SK-N-SH treated with all-trans-retinoic acid at 6 μM for 48 hours (cell line): Measurements from ENCODE around the gene CKM.
A peak's percentile ranks its signal among the peaks of the same experiment; 100 is the strongest.

ENCODE experiments used
- ATAC-seq: fragments of 200-7000 bp; cut with Tn5 transposase; 3 replicates; pipeline ENCODE4 v1.9.1; 2020; ENCODE audit warnings: mild to moderate bottlenecking, moderate library complexity
- ARNTL ChIP-seq: fragments of 450-650 bp; formaldehyde crosslinking; IDR thresholded peaks from 2 replicates; pipeline ENCODE4 v1.5.0; 2020; ENCODE audit warnings: low read depth, mild to moderate bottlenecking, moderate library complexity, borderline replicate concordance
- BACH2 ChIP-seq: fragments of 250-450 bp; sonication (Bioruptor Pico); IDR thresholded peaks from 2 replicates; pipeline ENCODE4 v1.9.0; 2021; ENCODE audit warnings: mild to moderate bottlenecking, borderline replicate concordance
- CSDC2 ChIP-seq: fragments of 250-450 bp; sonication (Bioruptor Pico); IDR thresholded peaks from 2 replicates; pipeline ENCODE4 v1.5.0; 2020; ENCODE audit warnings: mild to moderate bottlenecking, moderate library complexity
- ESRRG ChIP-seq: fragments of 250-450 bp; sonication (Bioruptor Pico); IDR thresholded peaks from 2 replicates; pipeline ENCODE4 v1.6.1; 2021; ENCODE audit warnings: mild to moderate bottlenecking
- GLIS3 ChIP-seq: fragments of 250-450 bp; sonication (Bioruptor Pico); IDR thresholded peaks from 2 replicates; pipeline ENCODE4 v1.5.0; 2020; ENCODE audit warnings: mild to moderate bottlenecking, moderate library complexity
- ISL1 ChIP-seq: fragments of 250-450 bp; sonication (Bioruptor Pico); IDR thresholded peaks from 2 replicates; pipeline ENCODE4 v2.1.2; 2022; ENCODE audit warnings: mild to moderate bottlenecking, moderate library complexity
- OSR1 ChIP-seq: fragments of 250-450 bp; sonication (Bioruptor Pico); IDR thresholded peaks from 2 replicates; pipeline ENCODE4 v1.8.0; 2022; ENCODE audit warnings: moderate library complexity, mild to moderate bottlenecking, inconsistent platforms
- PPARA ChIP-seq: fragments of 250-450 bp; sonication (Bioruptor Pico); IDR thresholded peaks from 2 replicates; pipeline ENCODE4 v1.5.0; 2020; ENCODE audit warnings: mild to moderate bottlenecking, borderline replicate concordance
- RARB ChIP-seq: fragments of 250-450 bp; sonication (Bioruptor Pico); IDR thresholded peaks from 2 replicates; pipeline ENCODE4 v1.8.0; 2021; ENCODE audit warnings: mild to moderate bottlenecking, moderate library complexity
- TCF4 ChIP-seq: fragments of 250-450 bp; sonication (Bioruptor Pico); IDR thresholded peaks from 2 replicates; pipeline ENCODE4 v1.8.0; 2021; ENCODE audit warnings: mild to moderate bottlenecking, moderate library complexity, borderline replicate concordance
- TOX ChIP-seq: fragments of 250-450 bp; sonication (Bioruptor Pico); IDR thresholded peaks from 2 replicates; pipeline ENCODE4 v1.8.0; 2021; ENCODE audit warnings: mild to moderate bottlenecking, moderate library complexity, borderline replicate concordance
- ZC3H10 ChIP-seq: fragments of 250-450 bp; sonication (Bioruptor Pico); IDR thresholded peaks from 2 replicates; pipeline ENCODE4 v1.5.1; 2021; ENCODE audit warnings: mild to moderate bottlenecking, moderate library complexity
- ZFP3 ChIP-seq: fragments of 250-450 bp; sonication (Bioruptor Pico); IDR thresholded peaks from 2 replicates; pipeline ENCODE4 v1.5.0; 2020; ENCODE audit warnings: mild to moderate bottlenecking, moderate library complexity
- ZFP30 ChIP-seq: fragments of 450-650 bp; formaldehyde crosslinking; IDR thresholded peaks from 2 replicates; pipeline ENCODE4 v1.5.0; 2022; ENCODE audit warnings: mild to moderate bottlenecking, moderate library complexity
- ZNF565 ChIP-seq: fragments of 450-650 bp; formaldehyde crosslinking; conservative IDR thresholded peaks from 2 replicates; pipeline ENCODE4 v1.5.0; 2020; ENCODE audit warnings: low read depth, mild to moderate bottlenecking, moderate library complexity
- ZNF70 ChIP-seq: fragments of 450-650 bp; formaldehyde crosslinking; IDR thresholded peaks from 2 replicates; pipeline ENCODE4 v1.5.0; 2020; ENCODE audit warnings: mild to moderate bottlenecking, moderate library complexity
- ZNF8 ChIP-seq: fragments of 450-650 bp; formaldehyde crosslinking; IDR thresholded peaks from 2 replicates; pipeline ENCODE4 v1.5.0; 2020; ENCODE audit warnings: mild to moderate bottlenecking, moderate library complexity
- TF ChIP-seq, protein P1 (sequence below): fragments of 250-450 bp; sonication (Bioruptor Pico); IDR thresholded peaks from 2 replicates; pipeline ENCODE4 v1.5.1; 2020; ENCODE audit warnings: low read depth, mild to moderate bottlenecking, moderate library complexity
- TF ChIP-seq, protein P2 (sequence below): fragments of 250-450 bp; sonication (Bioruptor Pico); IDR thresholded peaks from 2 replicates; pipeline ENCODE4 v1.8.0; 2020; ENCODE audit warnings: mild to moderate bottlenecking, moderate library complexity, borderline replicate concordance
- TF ChIP-seq, protein P3 (sequence below): fragments of 250-450 bp; sonication (Bioruptor Pico); IDR thresholded peaks from 2 replicates; pipeline ENCODE4 v1.5.0; 2020; ENCODE audit warnings: mild to moderate bottlenecking, moderate library complexity
- TF ChIP-seq, protein P4 (sequence below): fragments of 250-450 bp; sonication (Bioruptor Pico); IDR thresholded peaks from 2 replicates; pipeline ENCODE4 v1.5.1; 2021; ENCODE audit warnings: mild to moderate bottlenecking, moderate library complexity
- TF ChIP-seq, protein P5 (sequence below): fragments of 250-450 bp; sonication (Bioruptor Pico); IDR thresholded peaks from 2 replicates; pipeline ENCODE4 v1.8.0; 2021; ENCODE audit warnings: low read depth, mild to moderate bottlenecking, moderate library complexity, borderline replicate concordance

CKM gene

DNA sequence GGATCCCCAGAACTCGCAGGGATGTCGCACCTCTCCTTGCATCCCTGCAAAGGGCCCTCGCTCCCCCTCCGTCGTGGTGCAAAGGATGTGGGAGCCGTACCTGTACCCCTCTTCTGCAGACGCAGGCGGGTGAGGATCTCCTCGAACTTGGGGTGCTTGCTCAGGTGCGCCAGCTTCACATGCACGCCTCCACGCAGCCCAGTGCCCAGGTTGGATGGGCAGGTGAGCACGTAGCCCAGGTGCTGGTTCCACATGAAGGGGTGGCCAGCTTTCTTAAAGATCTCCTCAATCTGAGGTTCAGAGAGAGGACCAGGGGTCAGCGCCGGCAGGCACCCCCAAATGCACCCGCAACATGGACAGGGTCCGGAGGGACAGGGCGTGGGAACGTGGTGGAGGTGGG lies 15.3 kb downstream of the CKM start (continued):
- TF ChIP-seq, protein P1, sequence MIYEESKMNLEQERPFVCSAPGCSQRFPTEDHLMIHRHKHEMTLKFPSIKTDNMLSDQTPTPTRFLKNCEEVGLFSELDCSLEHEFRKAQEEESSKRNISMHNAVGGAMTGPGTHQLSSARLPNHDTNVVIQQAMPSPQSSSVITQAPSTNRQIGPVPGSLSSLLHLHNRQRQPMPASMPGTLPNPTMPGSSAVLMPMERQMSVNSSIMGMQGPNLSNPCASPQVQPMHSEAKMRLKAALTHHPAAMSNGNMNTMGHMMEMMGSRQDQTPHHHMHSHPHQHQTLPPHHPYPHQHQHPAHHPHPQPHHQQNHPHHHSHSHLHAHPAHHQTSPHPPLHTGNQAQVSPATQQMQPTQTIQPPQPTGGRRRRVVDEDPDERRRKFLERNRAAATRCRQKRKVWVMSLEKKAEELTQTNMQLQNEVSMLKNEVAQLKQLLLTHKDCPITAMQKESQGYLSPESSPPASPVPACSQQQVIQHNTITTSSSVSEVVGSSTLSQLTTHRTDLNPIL (CRISPR knock-in tag) = no peak

DNA sequence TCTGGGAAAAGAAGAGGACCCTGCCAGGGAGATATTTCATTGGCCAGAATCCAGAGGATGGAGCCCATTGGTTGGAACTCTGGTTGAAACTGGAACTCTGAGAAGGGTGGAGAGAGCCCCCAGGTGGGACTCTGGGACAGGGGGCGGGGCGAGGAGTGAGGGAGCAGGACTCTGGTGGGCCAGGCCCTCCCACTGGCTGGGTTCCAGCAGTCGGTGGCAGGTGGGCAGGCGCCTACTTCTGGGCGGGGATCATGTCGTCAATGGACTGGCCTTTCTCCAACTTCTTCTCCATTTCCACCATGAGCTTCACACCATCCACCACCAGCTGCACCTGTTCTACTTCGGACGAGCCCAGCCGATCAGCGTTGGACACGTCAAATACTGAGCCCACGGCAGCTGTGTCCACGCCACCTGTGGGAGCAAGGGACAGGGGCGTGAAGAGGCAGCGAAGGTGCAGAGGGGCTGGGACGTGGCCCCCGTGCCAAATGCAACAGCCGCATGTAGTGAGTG lies 16.1 kb downstream of the CKM start:
- TF ChIP-seq GLIS3 (CRISPR knock-in tag) (no peak), BACH2 (no peak), ISL1 (no peak), CSDC2 (CRISPR knock-in tag) (no peak), RARB (CRISPR knock-in tag) (no peak), ESRRG (CRISPR knock-in tag) (no peak), ARNTL (CRISPR knock-in tag) (no peak), PPARA (CRISPR knock-in tag) (no peak), OSR1 (CRISPR knock-in tag) (no peak), TOX (CRISPR knock-in tag) (no peak), ZNF565 (CRISPR knock-in tag) (no peak), TCF4 (CRISPR knock-in tag) (no peak), ZC3H10 (no peak)
- TF ChIP-seq, protein P2, sequence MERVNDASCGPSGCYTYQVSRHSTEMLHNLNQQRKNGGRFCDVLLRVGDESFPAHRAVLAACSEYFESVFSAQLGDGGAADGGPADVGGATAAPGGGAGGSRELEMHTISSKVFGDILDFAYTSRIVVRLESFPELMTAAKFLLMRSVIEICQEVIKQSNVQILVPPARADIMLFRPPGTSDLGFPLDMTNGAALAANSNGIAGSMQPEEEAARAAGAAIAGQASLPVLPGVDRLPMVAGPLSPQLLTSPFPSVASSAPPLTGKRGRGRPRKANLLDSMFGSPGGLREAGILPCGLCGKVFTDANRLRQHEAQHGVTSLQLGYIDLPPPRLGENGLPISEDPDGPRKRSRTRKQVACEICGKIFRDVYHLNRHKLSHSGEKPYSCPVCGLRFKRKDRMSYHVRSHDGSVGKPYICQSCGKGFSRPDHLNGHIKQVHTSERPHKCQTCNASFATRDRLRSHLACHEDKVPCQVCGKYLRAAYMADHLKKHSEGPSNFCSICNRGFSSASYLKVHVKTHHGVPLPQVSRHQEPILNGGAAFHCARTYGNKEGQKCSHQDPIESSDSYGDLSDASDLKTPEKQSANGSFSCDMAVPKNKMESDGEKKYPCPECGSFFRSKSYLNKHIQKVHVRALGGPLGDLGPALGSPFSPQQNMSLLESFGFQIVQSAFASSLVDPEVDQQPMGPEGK (CRISPR knock-in tag) = no peak
- TF ChIP-seq, protein P3, sequence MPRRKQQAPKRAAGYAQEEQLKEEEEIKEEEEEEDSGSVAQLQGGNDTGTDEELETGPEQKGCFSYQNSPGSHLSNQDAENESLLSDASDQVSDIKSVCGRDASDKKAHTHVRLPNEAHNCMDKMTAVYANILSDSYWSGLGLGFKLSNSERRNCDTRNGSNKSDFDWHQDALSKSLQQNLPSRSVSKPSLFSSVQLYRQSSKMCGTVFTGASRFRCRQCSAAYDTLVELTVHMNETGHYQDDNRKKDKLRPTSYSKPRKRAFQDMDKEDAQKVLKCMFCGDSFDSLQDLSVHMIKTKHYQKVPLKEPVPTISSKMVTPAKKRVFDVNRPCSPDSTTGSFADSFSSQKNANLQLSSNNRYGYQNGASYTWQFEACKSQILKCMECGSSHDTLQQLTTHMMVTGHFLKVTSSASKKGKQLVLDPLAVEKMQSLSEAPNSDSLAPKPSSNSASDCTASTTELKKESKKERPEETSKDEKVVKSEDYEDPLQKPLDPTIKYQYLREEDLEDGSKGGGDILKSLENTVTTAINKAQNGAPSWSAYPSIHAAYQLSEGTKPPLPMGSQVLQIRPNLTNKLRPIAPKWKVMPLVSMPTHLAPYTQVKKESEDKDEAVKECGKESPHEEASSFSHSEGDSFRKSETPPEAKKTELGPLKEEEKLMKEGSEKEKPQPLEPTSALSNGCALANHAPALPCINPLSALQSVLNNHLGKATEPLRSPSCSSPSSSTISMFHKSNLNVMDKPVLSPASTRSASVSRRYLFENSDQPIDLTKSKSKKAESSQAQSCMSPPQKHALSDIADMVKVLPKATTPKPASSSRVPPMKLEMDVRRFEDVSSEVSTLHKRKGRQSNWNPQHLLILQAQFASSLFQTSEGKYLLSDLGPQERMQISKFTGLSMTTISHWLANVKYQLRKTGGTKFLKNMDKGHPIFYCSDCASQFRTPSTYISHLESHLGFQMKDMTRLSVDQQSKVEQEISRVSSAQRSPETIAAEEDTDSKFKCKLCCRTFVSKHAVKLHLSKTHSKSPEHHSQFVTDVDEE = no peak
- TF ChIP-seq, protein P4, sequence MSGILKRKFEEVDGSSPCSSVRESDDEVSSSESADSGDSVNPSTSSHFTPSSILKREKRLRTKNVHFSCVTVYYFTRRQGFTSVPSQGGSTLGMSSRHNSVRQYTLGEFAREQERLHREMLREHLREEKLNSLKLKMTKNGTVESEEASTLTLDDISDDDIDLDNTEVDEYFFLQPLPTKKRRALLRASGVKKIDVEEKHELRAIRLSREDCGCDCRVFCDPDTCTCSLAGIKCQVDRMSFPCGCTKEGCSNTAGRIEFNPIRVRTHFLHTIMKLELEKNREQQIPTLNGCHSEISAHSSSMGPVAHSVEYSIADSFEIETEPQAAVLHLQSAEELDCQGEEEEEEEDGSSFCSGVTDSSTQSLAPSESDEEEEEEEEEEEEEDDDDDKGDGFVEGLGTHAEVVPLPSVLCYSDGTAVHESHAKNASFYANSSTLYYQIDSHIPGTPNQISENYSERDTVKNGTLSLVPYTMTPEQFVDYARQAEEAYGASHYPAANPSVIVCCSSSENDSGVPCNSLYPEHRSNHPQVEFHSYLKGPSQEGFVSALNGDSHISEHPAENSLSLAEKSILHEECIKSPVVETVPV (CRISPR knock-in tag) = no peak
- TF ChIP-seq, protein P1 (CRISPR knock-in tag) = no peak
- TF ChIP-seq, protein P5, sequence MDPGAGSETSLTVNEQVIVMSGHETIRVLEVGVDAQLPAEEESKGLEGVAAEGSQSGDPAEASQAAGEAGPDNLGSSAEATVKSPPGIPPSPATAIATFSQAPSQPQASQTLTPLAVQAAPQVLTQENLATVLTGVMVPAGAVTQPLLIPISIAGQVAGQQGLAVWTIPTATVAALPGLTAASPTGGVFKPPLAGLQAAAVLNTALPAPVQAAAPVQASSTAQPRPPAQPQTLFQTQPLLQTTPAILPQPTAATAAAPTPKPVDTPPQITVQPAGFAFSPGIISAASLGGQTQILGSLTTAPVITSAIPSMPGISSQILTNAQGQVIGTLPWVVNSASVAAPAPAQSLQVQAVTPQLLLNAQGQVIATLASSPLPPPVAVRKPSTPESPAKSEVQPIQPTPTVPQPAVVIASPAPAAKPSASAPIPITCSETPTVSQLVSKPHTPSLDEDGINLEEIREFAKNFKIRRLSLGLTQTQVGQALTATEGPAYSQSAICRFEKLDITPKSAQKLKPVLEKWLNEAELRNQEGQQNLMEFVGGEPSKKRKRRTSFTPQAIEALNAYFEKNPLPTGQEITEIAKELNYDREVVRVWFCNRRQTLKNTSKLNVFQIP (CRISPR knock-in tag) = no peak
- peak; percentile 12; the same call in 2 of the 3 replicates for ATAC-seq

DNA sequence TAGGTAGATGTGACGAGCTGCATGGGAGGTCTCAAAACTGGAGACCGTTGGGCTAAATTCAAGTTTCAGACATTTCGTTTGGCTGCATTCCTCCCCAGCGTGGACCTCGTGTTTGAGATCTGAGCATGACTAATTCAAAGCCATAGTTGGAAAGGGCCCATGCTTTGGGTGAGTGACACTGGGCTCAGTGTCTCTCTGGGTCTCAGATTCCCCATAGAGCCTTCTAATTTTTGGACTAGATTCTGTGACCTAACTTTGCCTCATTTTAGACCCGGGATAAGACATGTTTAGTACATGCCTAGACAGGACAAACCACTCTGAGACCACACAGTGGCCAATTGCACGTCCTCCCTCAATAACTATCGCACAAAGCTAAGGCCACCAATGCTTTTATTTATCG lies 16.6 kb downstream of the CKM start:
- TF ChIP-seq ZNF70 (CRISPR knock-in tag) (no peak), ARNTL (CRISPR knock-in tag) (no peak), PPARA (CRISPR knock-in tag) (no peak), ZNF8 (CRISPR knock-in tag) (no peak), ISL1 (no peak), ZFP3 (CRISPR knock-in tag) (no peak), ZC3H10 (no peak), ZNF565 (CRISPR knock-in tag) (no peak), CSDC2 (CRISPR knock-in tag) (no peak), ZFP30 (no peak)
- TF ChIP-seq, protein P4 (CRISPR knock-in tag) = no peak
- TF ChIP-seq, protein P1 (CRISPR knock-in tag) = no peak
- TF ChIP-seq, all 23 proteins: peak for 0
- ATAC-seq = peak; percentile 10; the same call in 2 of the 3 replicates
